Measurements from ENCODE around the gene CFAP57. TPM values are rescaled to one million over a fixed set of nuclear protein-coding genes. Genes with fewer than 3 reads are reported as not detected.

The CFAP57 gene
- total and polyA plus RNA-seq, 9 donors, result 0.13 to 13.2 (median 0.71) TPM

GRCh38 chr1:43302721-43303470 lies 130.8 kb downstream of the CFAP57 start:
- no peak for DNase-seq
- H3K4me3 ChIP-seq, result no peak overlapping the region
- H3K9me3 ChIP-seq, result no peaks in the 10 kb centered on the region
- intact Hi-C loops (cut with DNase I), result no loop called here
- WGBS, 3 donors, result 62 to 70% (median 64%) methylated on average over 7 of the region's 7 CpGs
- TF ChIP-seq POLR2A (IDR thresholded peaks at IDR 0.05) (no peak), EP300 (IDR thresholded peaks at IDR 0.05) (no peak)
- TF ChIP-seq, protein P1, sequence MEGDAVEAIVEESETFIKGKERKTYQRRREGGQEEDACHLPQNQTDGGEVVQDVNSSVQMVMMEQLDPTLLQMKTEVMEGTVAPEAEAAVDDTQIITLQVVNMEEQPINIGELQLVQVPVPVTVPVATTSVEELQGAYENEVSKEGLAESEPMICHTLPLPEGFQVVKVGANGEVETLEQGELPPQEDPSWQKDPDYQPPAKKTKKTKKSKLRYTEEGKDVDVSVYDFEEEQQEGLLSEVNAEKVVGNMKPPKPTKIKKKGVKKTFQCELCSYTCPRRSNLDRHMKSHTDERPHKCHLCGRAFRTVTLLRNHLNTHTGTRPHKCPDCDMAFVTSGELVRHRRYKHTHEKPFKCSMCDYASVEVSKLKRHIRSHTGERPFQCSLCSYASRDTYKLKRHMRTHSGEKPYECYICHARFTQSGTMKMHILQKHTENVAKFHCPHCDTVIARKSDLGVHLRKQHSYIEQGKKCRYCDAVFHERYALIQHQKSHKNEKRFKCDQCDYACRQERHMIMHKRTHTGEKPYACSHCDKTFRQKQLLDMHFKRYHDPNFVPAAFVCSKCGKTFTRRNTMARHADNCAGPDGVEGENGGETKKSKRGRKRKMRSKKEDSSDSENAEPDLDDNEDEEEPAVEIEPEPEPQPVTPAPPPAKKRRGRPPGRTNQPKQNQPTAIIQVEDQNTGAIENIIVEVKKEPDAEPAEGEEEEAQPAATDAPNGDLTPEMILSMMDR (IDR thresholded peaks at IDR 0.05), result no peak
- peaks cover 2% of the 10 kb centered on the region for H3K4me1 ChIP-seq (ENCODE audit: insufficient read depth)
- no peaks in the 10 kb centered on the region for H3K36me3 ChIP-seq
- H3K27me3 ChIP-seq, result no peaks in the 10 kb centered on the region
- no peak overlapping the region for H3K27ac ChIP-seq

DNA sequence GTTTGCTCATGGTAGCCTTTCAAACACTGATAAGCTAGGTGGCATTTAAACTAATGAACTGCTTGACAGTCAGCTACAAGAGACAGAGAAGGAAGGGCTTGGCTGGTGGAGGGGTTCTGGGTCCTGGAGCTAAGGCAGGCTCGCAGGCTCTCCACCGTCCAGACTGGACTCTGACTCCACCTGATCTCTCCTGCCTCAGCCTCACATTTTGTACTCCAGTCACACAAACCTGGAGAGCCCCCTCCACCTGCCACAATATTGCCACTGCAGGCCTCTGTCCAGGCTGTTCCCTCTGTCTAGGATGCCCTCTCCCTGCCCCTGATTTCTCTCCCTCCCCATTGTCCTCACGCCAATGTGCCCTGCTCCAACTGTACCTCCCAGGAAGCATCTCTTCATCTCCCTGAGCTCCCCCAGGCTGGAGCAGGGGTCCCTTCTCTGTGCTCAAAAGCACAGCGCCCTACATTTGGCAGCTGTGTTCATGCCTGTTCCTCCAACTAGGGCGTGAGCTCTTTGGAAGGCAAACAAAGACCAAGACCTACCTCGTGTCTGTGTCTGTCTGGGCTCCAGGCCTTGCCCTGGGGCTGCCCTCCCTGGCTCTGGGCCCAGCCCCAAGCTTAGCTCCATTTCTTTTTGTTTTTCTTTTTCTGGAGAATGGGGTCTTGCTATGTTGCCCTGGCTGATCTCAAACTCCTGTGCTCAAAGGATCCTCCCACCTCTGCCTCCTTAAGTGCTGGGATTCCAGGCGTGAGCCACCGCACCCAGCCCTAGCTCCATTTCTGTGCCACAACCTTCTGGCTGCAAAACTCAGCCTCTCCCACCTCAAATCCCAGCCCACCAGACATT lies 131.6 kb downstream of the CFAP57 start:
- TF ChIP-seq EP300 (IDR thresholded peaks at IDR 0.05) (no peak), POLR2A (IDR thresholded peaks at IDR 0.05) (no peak)
- TF ChIP-seq, protein P1 (IDR thresholded peaks at IDR 0.05), result no peak
- intact Hi-C loops (cut with DNase I), result no loop called here
- Histone ChIP-seq H3K4me3 (no peak overlapping the region), H3K4me1 (ENCODE audit: insufficient read depth) (peaks cover 2% of the 10 kb centered on the region), H3K27ac (no peak overlapping the region), H3K9me3 (no peaks in the 10 kb centered on the region), H3K36me3 (no peaks in the 10 kb centered on the region), H3K27me3 (no peaks in the 10 kb centered on the region)
- DNase-seq, result no peak
- WGBS, 3 donors, result 61 to 64% (median 63%) methylated on average over 8 of the region's 8 CpGs

Small RNAs within 50 kb of the gene (microRNA-seq; reads per million reads assigned to microRNA genes)
- 0 to 1.3 (median 1.1) reads per million in 3 donors for gene MIR6733

Small RNAs within 50 kb of the gene (small RNA-seq; reads per million reads assigned to genes)
- gene RNA5SP46, result not detected

Other genes with a start within 250 kb of the CFAP57 start
- 10 to 100 TPM; 10.3 to 65.4 (median 26.0) TPM for gene SLC2A1, start 213.5 kb upstream of the CFAP57 start, total RNA-seq
- 10 to 100 TPM; 11.4 to 11.7 TPM for gene SLC2A1, start 213.5 kb upstream of the CFAP57 start, polyA plus RNA-seq
- 10 to 100 TPM; 22.1 to 49.3 (median 38.5) TPM for gene EBNA1BP2, start within 50 bp of the CFAP57 start, total RNA-seq
- gene EBNA1BP2, start within 50 bp of the CFAP57 start, polyA plus RNA-seq, result 10 to 100 TPM; 38.5 to 59.7 TPM
- gene TMEM125, start 97.7 kb downstream of the CFAP57 start, total RNA-seq, result 10 to 100 TPM in 1 of 7 donors, 1 to 10 TPM in 4, under 1 TPM in 2; 0.23 to 20.6 (median 1.9) TPM
- 1 to 10 TPM in 1 of 2 donors, under 1 TPM in 1; 0.52 to 1.1 TPM for gene TMEM125, start 97.7 kb downstream of the CFAP57 start, polyA plus RNA-seq
- gene C1orf210, start 113.3 kb downstream of the CFAP57 start, total RNA-seq, result 1 to 10 TPM in 2 of 7 donors, under 1 TPM in 3, not detected in 2; 0.42 to 2.1 (median 0.72) TPM
- gene C1orf210, start 113.3 kb downstream of the CFAP57 start, polyA plus RNA-seq, result not detected
- 10 to 100 TPM in 5 of 7 donors, 1 to 10 TPM in 2; 6.4 to 29.3 (median 10.6) TPM for gene TIE1, start 128.7 kb downstream of the CFAP57 start, total RNA-seq
- gene TIE1, start 128.7 kb downstream of the CFAP57 start, polyA plus RNA-seq, result 10 to 100 TPM; 11.5 to 25.5 TPM
- gene MPL, start 165.5 kb downstream of the CFAP57 start, total RNA-seq, result 1 to 10 TPM in 3 of 7 donors, under 1 TPM in 3, not detected in 1; 0.36 to 2.6 (median 1.4) TPM
- gene MPL, start 165.5 kb downstream of the CFAP57 start, polyA plus RNA-seq, result under 1 TPM; 0.35 to 0.63 TPM
- 1 to 10 TPM in 3 of 7 donors, under 1 TPM in 3, not detected in 1; 0.50 to 2.0 (median 1.3) TPM for gene CDC20, start 186.7 kb downstream of the CFAP57 start, total RNA-seq
- 1 to 10 TPM; 1.1 to 2.9 TPM for gene CDC20, start 186.7 kb downstream of the CFAP57 start, polyA plus RNA-seq
- 10 to 100 TPM; 10.0 to 50.6 (median 34.1) TPM for gene ELOVL1, start 195.7 kb downstream of the CFAP57 start, total RNA-seq
- 100 to 1,000 TPM in 1 of 2 donors, 10 to 100 TPM in 1; 42.8 to 130 TPM for gene ELOVL1, start 195.7 kb downstream of the CFAP57 start, polyA plus RNA-seq
- 10 to 100 TPM; 13.7 to 39.3 (median 24.0) TPM for gene MED8, start 217.5 kb downstream of the CFAP57 start, total RNA-seq
- 10 to 100 TPM; 26.0 to 40.0 TPM for gene MED8, start 217.5 kb downstream of the CFAP57 start, polyA plus RNA-seq
- gene SZT2, start 217.6 kb downstream of the CFAP57 start, total RNA-seq, result 10 to 100 TPM; 25.5 to 89.3 (median 60.9) TPM
- gene SZT2, start 217.6 kb downstream of the CFAP57 start, polyA plus RNA-seq, result 10 to 100 TPM; 16.8 to 17.6 TPM

Data from ovary (tissue), 9 donors.